ENCODE measurements around the gene VMP1.

GRCh38 chr17:59712862-59713261, 5.4 kb downstream of the VMP1 start:
- no peak for TF ChIP-seq CTCF (conservative IDR thresholded peaks at IDR 0.05 in 1 of 2, IDR thresholded peaks at IDR 0.05 in 1 of 2; ENCODE audit: extremely low read depth in 1 of 2, insufficient read depth in 1 of 2, low read depth in 1 of 2, low read length in 2 of 2)
- no peak for TF ChIP-seq EZH2 (IDR thresholded peaks at IDR 0.05; ENCODE audit: borderline replicate concordance, low read length)
